IPS-20b (cell line): ENCODE data around the gene DDX43.
"Not testable (repeated sequence)": the region's sequence is repeated elsewhere in the genome, so short reads cannot be mapped to it uniquely, and the experiment has no call there.

ENCODE experiments used
- H3K27ac ChIP-seq: one replicate; pipeline ENCODE4 v1.5.1; 2013; ENCODE audit warnings: low read length
- H3K27me3 ChIP-seq: 2 replicates; pipeline ENCODE4 v1.6.1; 2013; ENCODE audit warnings: mild to moderate bottlenecking, low read length, inconsistent platforms; ENCODE audit not compliant: insufficient read depth
- H3K36me3 ChIP-seq: 2 replicates; pipeline ENCODE4 v1.6.1; 2013; ENCODE audit warnings: low read depth, mild to moderate bottlenecking, inconsistent platforms, low read length, moderate library complexity; ENCODE audit not compliant: insufficient read depth
- H3K4me1 ChIP-seq: 2 replicates; pipeline ENCODE4 v1.6.1; 2013; ENCODE audit warnings: mild to moderate bottlenecking, control low read depth, inconsistent platforms, low read length, moderate library complexity; ENCODE audit not compliant: insufficient read depth
- H3K4me3 ChIP-seq: 2 replicates; pipeline ENCODE4 v1.5.1; 2013; ENCODE audit warnings: mild to moderate bottlenecking, low read length, inconsistent platforms
- H3K9ac ChIP-seq: 2 replicates; pipeline ENCODE4 v1.6.1; 2013; ENCODE audit warnings: low read depth, mild to moderate bottlenecking, inconsistent platforms, low read length, moderate library complexity
- H3K9me3 ChIP-seq: 2 replicates; pipeline ENCODE4 v1.6.1; 2013; ENCODE audit warnings: mild to moderate bottlenecking, low read depth, low read length, inconsistent platforms; ENCODE audit not compliant: insufficient read depth

DDX43 gene

GRCh38 chr6:73368675-73369074 lies 26.0 kb upstream of the DDX43 start:
- H3K27ac ChIP-seq, result no peak overlapping the region

GRCh38 chr6:73369157-73369556 lies 25.5 kb upstream of the DDX43 start:
- H3K9me3 ChIP-seq, result no peaks in the 10 kb centered on the region
- no peak overlapping the region for H3K9ac ChIP-seq
- peaks cover 5% of the 10 kb centered on the region; the same call in 1 of the 2 replicates for H3K4me1 ChIP-seq
- no peaks in the 10 kb centered on the region for H3K27me3 ChIP-seq
- no peaks in the 10 kb centered on the region for H3K36me3 ChIP-seq
- H3K27ac ChIP-seq, result no peak overlapping the region
- no peak overlapping the region for H3K4me3 ChIP-seq

More at GRCh38 chr6:73368675-73369074, 26.0 kb upstream of the DDX43 start:
- Histone ChIP-seq H3K36me3 (no peaks in the 10 kb centered on the region), H3K9me3 (no peaks in the 10 kb centered on the region), H3K9ac (no peak overlapping the region), H3K27me3 (no peaks in the 10 kb centered on the region), H3K4me1 (peaks cover 5% of the 10 kb centered on the region; the same call in 1 of the 2 replicates), H3K4me3 (no peak overlapping the region)

- H3K9me3 ChIP-seq, result no peaks in the 10 kb centered on the region
- H3K27ac ChIP-seq, result no peak within 1 kb of the TSS
- no peaks in the 10 kb centered on the region for H3K27me3 ChIP-seq
- no peaks in the 10 kb centered on the region for H3K36me3 ChIP-seq
- H3K4me1 ChIP-seq, result peaks cover 5% of the 10 kb centered on the region; the same call in 1 of the 2 replicates
- no peak within 1 kb of the TSS for H3K9ac ChIP-seq
- no peak within 1 kb of the TSS for H3K4me3 ChIP-seq
These were observed 25.1 kb upstream of the DDX43 start, which contains the start of gene OOEP for GRCh38 chr6:73369563-73369962. Gene OOEP (minus strand): TSS chr6:73369897. CDS start chr6:73369792, 105 bp downstream.

- H3K9ac ChIP-seq, result no peak overlapping the region
- peaks cover 5% of the 10 kb centered on the region; the same call in 1 of the 2 replicates for H3K4me1 ChIP-seq
- no peak overlapping the region for H3K27ac ChIP-seq
- H3K36me3 ChIP-seq, result no peaks in the 10 kb centered on the region
- H3K4me3 ChIP-seq, result no peak overlapping the region
- H3K27me3 ChIP-seq, result no peaks in the 10 kb centered on the region
- H3K9me3 ChIP-seq, result no peaks in the 10 kb centered on the region
These were observed 22.6 kb upstream of the DDX43 start for GRCh38 chr6:73371984-73372383.

- Histone ChIP-seq H3K27me3 (no peaks in the 10 kb centered on the region), H3K4me3 (no peak overlapping the region), H3K36me3 (no peaks in the 10 kb centered on the region)
These were observed 22.1 kb upstream of the DDX43 start for GRCh38 chr6:73372516-73372915.

GRCh38 chr6:73375216-73375615 lies 19.4 kb upstream of the DDX43 start:
- H3K27ac ChIP-seq, result no peak overlapping the region

More at GRCh38 chr6:73372516-73372915, 22.1 kb upstream of the DDX43 start:
- Histone ChIP-seq H3K9me3 (no peaks in the 10 kb centered on the region), H3K4me1 (peaks cover 5% of the 10 kb centered on the region; the same call in 1 of the 2 replicates), H3K9ac (no peak overlapping the region), H3K27ac (no peak overlapping the region)

GRCh38 chr6:73377225-73377624 lies 17.4 kb upstream of the DDX43 start:
- Histone ChIP-seq H3K9me3 (no peaks in the 10 kb centered on the region), H3K36me3 (no peaks in the 10 kb centered on the region)

More at GRCh38 chr6:73375216-73375615, 19.4 kb upstream of the DDX43 start:
- Histone ChIP-seq H3K27me3 (no peaks in the 10 kb centered on the region), H3K36me3 (no peaks in the 10 kb centered on the region), H3K9ac (no peak overlapping the region), H3K4me1 (no peaks in the 10 kb centered on the region), H3K9me3 (no peaks in the 10 kb centered on the region), H3K4me3 (no peak overlapping the region)

GRCh38 chr6:73381531-73381930 lies 13.1 kb upstream of the DDX43 start:
- H3K27me3 ChIP-seq, H3K4me3 ChIP-seq, H3K4me1 ChIP-seq: not testable (repeated sequence)

More at GRCh38 chr6:73377225-73377624, 17.4 kb upstream of the DDX43 start:
- Histone ChIP-seq H3K4me1 (no peaks in the 10 kb centered on the region), H3K27me3 (no peaks in the 10 kb centered on the region), H3K4me3 (no peak overlapping the region), H3K9ac (no peak overlapping the region), H3K27ac (no peak overlapping the region)

GRCh38 chr6:73382462-73383113 lies 12.0 kb upstream of the DDX43 start:
- Histone ChIP-seq H3K9me3 (no peaks in the 10 kb centered on the region), H3K27me3 (no peaks in the 10 kb centered on the region), H3K27ac (no peak overlapping the region), H3K4me1 (no peaks in the 10 kb centered on the region), H3K4me3 (no peak overlapping the region), H3K36me3 (no peaks in the 10 kb centered on the region), H3K9ac (no peak overlapping the region)

More at GRCh38 chr6:73381531-73381930, 13.1 kb upstream of the DDX43 start:
- not testable (repeated sequence) for H3K9me3 ChIP-seq, H3K9ac ChIP-seq, H3K36me3 ChIP-seq, H3K27ac ChIP-seq

- no peaks in the 10 kb centered on the region for H3K36me3 ChIP-seq
- H3K4me1 ChIP-seq, result peaks cover 4% of the 10 kb centered on the region
- H3K9ac ChIP-seq, result peak overlapping the region; percentile 82; the same call in 1 of the 2 replicates
- no peaks in the 10 kb centered on the region for H3K9me3 ChIP-seq
- H3K27me3 ChIP-seq, result no peaks in the 10 kb centered on the region; the same call in 1 of the 2 replicates
- H3K27ac ChIP-seq, result no peak overlapping the region
- peak overlapping the region; percentile 77 for H3K4me3 ChIP-seq
These were observed 6.2 kb upstream of the DDX43 start for GRCh38 chr6:73388433-73388799.

- no peaks in the 10 kb centered on the region for H3K36me3 ChIP-seq
- peak overlapping the region; percentile 30 for H3K27ac ChIP-seq
- peak overlapping the region; percentile 77 for H3K4me3 ChIP-seq
- no peaks in the 10 kb centered on the region; the same call in 1 of the 2 replicates for H3K27me3 ChIP-seq
- H3K4me1 ChIP-seq, result peaks cover 4% of the 10 kb centered on the region
- H3K9me3 ChIP-seq, result no peaks in the 10 kb centered on the region
- peak overlapping the region; percentile 82 for H3K9ac ChIP-seq
These were observed 5.7 kb upstream of the DDX43 start for GRCh38 chr6:73388800-73389512.

- H3K9me3 ChIP-seq, result no peaks in the 10 kb centered on the region
- no peak overlapping the region for H3K4me3 ChIP-seq
- H3K36me3 ChIP-seq, result no peaks in the 10 kb centered on the region
- no peak overlapping the region for H3K9ac ChIP-seq
- no peaks in the 10 kb centered on the region; the same call in 1 of the 2 replicates for H3K27me3 ChIP-seq
- H3K4me1 ChIP-seq, result peaks cover 4% of the 10 kb centered on the region
- H3K27ac ChIP-seq, result no peak overlapping the region
These were observed 4.8 kb upstream of the DDX43 start for GRCh38 chr6:73389854-73390253.
